ENCODE data around the gene NHLRC4. TPM values are rescaled to one million over a fixed set of nuclear protein-coding genes. Genes with fewer than 3 reads are reported as not detected.

NHLRC4 gene
- total and polyA plus RNA-seq, 5 donors from 2014 or later = 1.9 to 5.6 (median 4.5) TPM

DNA sequence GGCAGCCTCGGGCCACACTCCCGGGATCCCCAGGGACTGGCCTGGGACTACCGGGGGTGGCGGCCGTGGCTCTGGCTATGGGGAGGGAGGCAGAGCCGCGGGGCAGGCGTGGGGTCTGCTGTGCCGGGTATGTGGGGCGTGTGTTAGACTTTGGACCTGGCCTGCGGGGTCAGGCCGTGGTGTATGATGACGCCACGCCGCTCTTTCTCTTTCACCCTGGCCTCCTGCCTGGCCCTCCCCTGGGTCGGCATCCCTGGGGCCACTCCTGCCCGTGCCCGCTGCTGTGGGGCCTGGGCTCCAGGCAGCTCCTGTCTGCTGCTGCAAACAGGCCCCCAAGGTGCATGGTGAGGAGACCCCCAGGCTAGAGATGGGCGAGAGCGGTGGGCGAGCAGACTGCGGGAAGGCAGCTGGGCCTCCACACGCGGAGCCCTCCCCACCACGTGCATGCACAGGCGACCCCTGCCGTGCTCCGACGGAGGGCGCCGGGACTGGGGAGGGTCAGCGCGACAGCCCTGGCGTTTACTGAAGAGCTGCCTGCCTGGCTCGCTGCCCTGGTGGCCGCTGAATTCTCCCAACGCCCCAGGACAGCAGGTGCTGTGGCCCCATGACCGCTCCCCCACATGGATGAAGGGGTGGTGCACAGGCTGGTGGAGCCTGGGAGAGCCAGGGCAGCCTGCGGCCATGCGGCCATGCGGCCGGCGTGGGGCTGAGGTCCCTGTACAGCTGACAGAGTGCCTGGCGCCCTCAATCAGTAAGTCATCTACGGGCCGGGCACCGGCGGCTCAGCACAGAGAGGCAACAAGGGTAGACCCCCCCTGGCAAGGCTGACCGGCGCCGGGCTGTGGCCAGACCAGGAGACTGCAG lies 23.3 kb upstream of the NHLRC4 start:
- H3K36me3 ChIP-seq (ENCODE audit: control insufficient read depth, insufficient read depth, low read length) = no peaks in the 10 kb centered on the region
- Mint-ChIP-seq H3K27ac (no peak overlapping the region), H3K4me3 (no peak overlapping the region), H3K27me3 (no peaks in the 10 kb centered on the region), H3K9me3 (no peaks in the 10 kb centered on the region), H3K4me1 (peaks cover 0 to 5% (median 0%) of the 10 kb centered on the region in 4 donors), H3K36me3 (no peaks in the 10 kb centered on the region)
- DNase-seq (no peak), ATAC-seq (ENCODE audit: low read depth in 2 of 2) (no peak)
- no peak overlapping the region for H3K4me3 ChIP-seq (ENCODE audit: low read depth, low read length)
- H3K27ac ChIP-seq (ENCODE audit: insufficient read depth, low read length, poor library complexity, severe bottlenecking) = no peak overlapping the region
- no peaks in the 10 kb centered on the region for H3K9me3 ChIP-seq (ENCODE audit: control insufficient read depth in 2 of 2, low read length in 2 of 2)
- peaks cover 4% of the 10 kb centered on the region for H3K4me1 ChIP-seq (ENCODE audit: control insufficient read depth, insufficient read depth, low read length, poor library complexity, severe bottlenecking)
- no peaks in the 10 kb centered on the region for H3K27me3 ChIP-seq (ENCODE audit: control insufficient read depth, insufficient read depth, low read length)

DNA sequence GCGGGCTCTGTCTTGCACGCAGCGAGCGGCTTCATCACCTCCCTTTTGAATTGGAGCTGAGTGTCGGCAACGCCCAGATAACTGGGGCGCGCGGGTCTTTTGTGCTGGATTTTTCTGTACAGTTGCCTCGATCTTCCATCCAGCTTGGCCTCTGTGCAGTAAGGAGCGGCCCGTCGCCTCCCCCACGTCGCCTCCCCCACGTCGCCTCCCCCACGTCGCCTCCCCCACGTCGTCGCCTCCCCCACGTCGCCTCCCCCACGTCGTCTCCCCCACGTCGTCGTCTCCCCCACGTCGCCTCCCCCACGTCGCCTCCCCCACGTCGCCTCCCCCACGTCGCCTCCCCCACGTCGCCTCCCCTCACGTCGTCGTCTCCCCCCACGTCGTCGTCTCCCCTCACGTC lies 22.3 kb upstream of the NHLRC4 start:
- Histone ChIP-seq H3K27me3 (ENCODE audit: control insufficient read depth, insufficient read depth, low read length) (no peaks in the 10 kb centered on the region), H3K36me3 (ENCODE audit: control insufficient read depth, insufficient read depth, low read length) (no peaks in the 10 kb centered on the region), H3K27ac (ENCODE audit: insufficient read depth, low read length, poor library complexity, severe bottlenecking) (no peak overlapping the region), H3K4me1 (ENCODE audit: control insufficient read depth, insufficient read depth, low read length, poor library complexity, severe bottlenecking) (peaks cover 4% of the 10 kb centered on the region), H3K9me3 (ENCODE audit: control insufficient read depth in 2 of 2, low read length in 2 of 2) (no peaks in the 10 kb centered on the region), H3K4me3 (ENCODE audit: low read depth, low read length) (no peak overlapping the region)
- peaks cover 0 to 3% (median 0%) of the 10 kb centered on the region in 4 donors for H3K4me1 Mint-ChIP-seq
- H3K36me3 Mint-ChIP-seq = no peaks in the 10 kb centered on the region
- DNase-seq = no peak
- no peak overlapping the region for H3K27ac Mint-ChIP-seq
- ATAC-seq (ENCODE audit: low read depth in 2 of 2) = no peak
- H3K4me3 Mint-ChIP-seq = no peak overlapping the region
- no peaks in the 10 kb centered on the region for H3K27me3 Mint-ChIP-seq
- no peaks in the 10 kb centered on the region for H3K9me3 Mint-ChIP-seq

DNA sequence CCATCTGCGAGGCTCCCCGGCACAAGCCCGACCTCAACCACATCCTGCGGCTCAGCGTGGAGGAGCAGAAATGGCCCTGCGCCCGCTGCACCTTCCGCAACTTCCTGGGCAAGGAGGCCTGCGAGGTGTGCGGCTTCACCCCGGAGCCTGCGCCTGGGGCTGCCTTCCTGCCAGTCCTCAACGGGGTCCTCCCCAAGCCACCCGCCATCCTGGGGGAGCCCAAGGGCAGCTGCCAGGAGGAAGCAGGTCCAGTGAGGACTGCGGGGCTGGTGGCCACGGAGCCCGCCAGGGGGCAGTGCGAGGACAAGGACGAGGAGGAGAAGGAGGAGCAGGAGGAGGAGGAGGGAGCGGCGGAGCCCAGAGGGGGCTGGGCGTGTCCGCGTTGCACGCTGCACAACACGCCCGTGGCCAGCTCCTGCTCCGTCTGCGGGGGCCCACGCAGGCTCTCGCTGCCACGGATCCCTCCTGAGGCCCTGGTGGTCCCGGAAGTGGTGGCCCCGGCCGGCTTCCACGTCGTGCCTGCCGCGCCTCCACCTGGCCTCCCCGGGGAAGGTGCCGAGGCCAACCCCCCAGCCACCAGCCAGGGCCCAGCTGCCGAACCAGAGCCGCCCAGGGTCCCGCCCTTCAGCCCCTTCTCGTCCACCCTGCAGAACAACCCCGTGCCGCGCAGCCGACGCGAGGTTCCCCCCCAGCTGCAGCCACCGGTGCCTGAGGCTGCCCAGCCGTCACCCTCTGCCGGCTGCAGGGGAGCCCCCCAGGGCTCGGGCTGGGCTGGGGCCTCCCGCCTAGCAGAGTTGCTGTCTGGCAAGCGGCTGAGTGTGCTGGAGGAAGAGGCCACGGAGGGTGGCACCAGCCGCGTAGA lies 19.7 kb upstream of the NHLRC4 start:
- H3K4me3 ChIP-seq (ENCODE audit: low read depth, low read length) = no peak overlapping the region
- Mint-ChIP-seq H3K4me1 (peaks cover 0 to 3% (median 0%) of the 10 kb centered on the region in 4 donors), H3K27me3 (no peaks in the 10 kb centered on the region), H3K36me3 (no peaks in the 10 kb centered on the region), H3K9me3 (no peaks in the 10 kb centered on the region), H3K4me3 (no peak overlapping the region), H3K27ac (no peak overlapping the region)
- no peaks in the 10 kb centered on the region for H3K27me3 ChIP-seq (ENCODE audit: control insufficient read depth, insufficient read depth, low read length)
- peaks cover 4% of the 10 kb centered on the region for H3K4me1 ChIP-seq (ENCODE audit: control insufficient read depth, insufficient read depth, low read length, poor library complexity, severe bottlenecking)
- ATAC-seq (ENCODE audit: low read depth in 2 of 2) (peak; percentile 50 to 62), DNase-seq (peak; percentile 37 to 45 (median 39))
- H3K9me3 ChIP-seq (ENCODE audit: control insufficient read depth in 2 of 2, low read length in 2 of 2) = no peaks in the 10 kb centered on the region
- peak overlapping the region; percentile 14 for H3K27ac ChIP-seq (ENCODE audit: insufficient read depth, low read length, poor library complexity, severe bottlenecking)
- H3K36me3 ChIP-seq (ENCODE audit: control insufficient read depth, insufficient read depth, low read length) = peaks cover 5% of the 10 kb centered on the region

GRCh38 chr16:548586-548985 lies 18.2 kb upstream of the NHLRC4 start:
- Histone ChIP-seq H3K4me3 (ENCODE audit: low read depth, low read length) (no peak overlapping the region), H3K27me3 (ENCODE audit: control insufficient read depth, insufficient read depth, low read length) (no peaks in the 10 kb centered on the region), H3K9me3 (ENCODE audit: control insufficient read depth in 2 of 2, low read length in 2 of 2) (no peaks in the 10 kb centered on the region), H3K27ac (ENCODE audit: insufficient read depth, low read length, poor library complexity, severe bottlenecking) (no peak overlapping the region), H3K4me1 (ENCODE audit: control insufficient read depth, insufficient read depth, low read length, poor library complexity, severe bottlenecking) (peaks cover 4% of the 10 kb centered on the region), H3K36me3 (ENCODE audit: control insufficient read depth, insufficient read depth, low read length) (peaks cover 5% of the 10 kb centered on the region)
- no peak overlapping the region for H3K27ac Mint-ChIP-seq
- no peaks in the 10 kb centered on the region for H3K36me3 Mint-ChIP-seq
- no peak for DNase-seq
- H3K9me3 Mint-ChIP-seq = no peaks in the 10 kb centered on the region
- no peak overlapping the region for H3K4me3 Mint-ChIP-seq
- no peak for ATAC-seq (ENCODE audit: low read depth in 2 of 2)
- no peaks in the 10 kb centered on the region for H3K27me3 Mint-ChIP-seq
- peaks cover 0 to 3% (median 0%) of the 10 kb centered on the region in 4 donors for H3K4me1 Mint-ChIP-seq

DNA sequence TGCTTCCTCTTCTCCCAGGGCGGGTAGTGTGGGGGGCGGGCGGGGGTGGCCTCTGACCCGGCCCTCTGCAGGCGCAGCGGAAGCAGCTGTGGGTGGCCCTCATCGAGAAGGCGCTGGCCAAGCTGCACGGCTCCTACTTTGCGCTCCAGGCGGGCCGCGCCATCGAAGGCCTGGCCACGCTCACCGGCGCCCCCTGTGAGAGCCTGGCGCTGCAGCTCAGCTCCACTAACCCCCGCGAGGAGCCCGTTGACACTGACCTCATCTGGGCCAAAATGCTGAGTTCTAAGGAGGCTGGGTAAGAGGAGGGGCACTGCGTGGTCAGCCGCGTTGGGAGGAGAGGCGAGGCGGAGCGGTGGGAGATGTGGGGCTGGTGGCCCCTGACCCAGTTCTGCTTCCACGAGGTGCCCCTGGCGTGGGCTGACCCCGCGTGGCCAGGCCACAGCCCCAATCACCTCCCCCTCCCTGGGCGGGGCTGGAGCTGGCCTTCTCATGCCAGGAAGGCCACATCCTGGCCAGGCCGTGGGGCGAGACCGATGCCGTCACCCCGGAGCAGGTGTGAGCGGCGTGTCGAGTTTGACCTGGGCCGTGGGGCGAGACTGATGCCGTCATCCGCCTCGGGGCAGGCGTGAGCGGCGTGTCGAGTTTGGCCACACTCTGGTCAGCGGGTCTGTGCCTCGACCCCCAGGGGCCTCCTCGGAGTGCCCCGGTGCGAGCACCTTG lies 17.1 kb upstream of the NHLRC4 start:
- Histone ChIP-seq H3K9me3 (ENCODE audit: control insufficient read depth in 2 of 2, low read length in 2 of 2) (no peaks in the 10 kb centered on the region), H3K27me3 (ENCODE audit: control insufficient read depth, insufficient read depth, low read length) (no peaks in the 10 kb centered on the region), H3K36me3 (ENCODE audit: control insufficient read depth, insufficient read depth, low read length) (peaks cover 5% of the 10 kb centered on the region), H3K27ac (ENCODE audit: insufficient read depth, low read length, poor library complexity, severe bottlenecking) (no peak overlapping the region), H3K4me1 (ENCODE audit: control insufficient read depth, insufficient read depth, low read length, poor library complexity, severe bottlenecking) (peaks cover 4% of the 10 kb centered on the region), H3K4me3 (ENCODE audit: low read depth, low read length) (no peak overlapping the region)
- peaks cover 0 to 3% (median 0%) of the 10 kb centered on the region in 4 donors for H3K4me1 Mint-ChIP-seq
- DNase-seq (no peak), ATAC-seq (ENCODE audit: low read depth in 2 of 2) (no peak)
- H3K9me3 Mint-ChIP-seq = no peaks in the 10 kb centered on the region
- H3K36me3 Mint-ChIP-seq = no peaks in the 10 kb centered on the region
- no peaks in the 10 kb centered on the region for H3K27me3 Mint-ChIP-seq
- H3K27ac Mint-ChIP-seq = no peak overlapping the region
- H3K4me3 Mint-ChIP-seq = no peak overlapping the region

DNA sequence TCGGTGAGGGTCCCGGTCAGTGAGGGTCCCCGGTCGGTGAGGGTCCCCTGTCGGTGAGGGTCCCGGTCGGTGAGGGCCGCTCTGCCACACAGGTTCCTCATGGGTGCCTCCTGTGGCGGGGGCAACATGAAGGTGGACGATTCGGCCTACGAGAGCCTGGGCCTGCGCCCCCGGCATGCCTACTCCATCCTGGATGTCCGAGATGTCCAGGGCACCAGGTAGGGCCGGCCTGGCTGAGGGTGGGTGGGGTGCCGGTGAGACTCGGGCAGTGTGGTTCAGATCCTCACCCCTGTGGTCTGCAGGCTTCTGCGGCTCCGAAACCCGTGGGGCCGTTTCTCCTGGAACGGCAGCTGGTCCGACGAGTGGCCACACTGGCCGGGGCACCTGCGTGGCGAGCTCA lies 15.6 kb upstream of the NHLRC4 start:
- Mint-ChIP-seq H3K27ac (no peak overlapping the region), H3K36me3 (no peaks in the 10 kb centered on the region), H3K4me1 (peaks cover 0 to 3% (median 0%) of the 10 kb centered on the region in 4 donors), H3K9me3 (no peaks in the 10 kb centered on the region), H3K4me3 (no peak overlapping the region), H3K27me3 (no peaks in the 10 kb centered on the region)
- Histone ChIP-seq H3K27ac (ENCODE audit: insufficient read depth, low read length, poor library complexity, severe bottlenecking) (no peak overlapping the region), H3K27me3 (ENCODE audit: control insufficient read depth, insufficient read depth, low read length) (no peaks in the 10 kb centered on the region), H3K36me3 (ENCODE audit: control insufficient read depth, insufficient read depth, low read length) (peaks cover 5% of the 10 kb centered on the region), H3K4me3 (ENCODE audit: low read depth, low read length) (no peak overlapping the region), H3K4me1 (ENCODE audit: control insufficient read depth, insufficient read depth, low read length, poor library complexity, severe bottlenecking) (peaks cover 4% of the 10 kb centered on the region), H3K9me3 (ENCODE audit: control insufficient read depth in 2 of 2, low read length in 2 of 2) (no peaks in the 10 kb centered on the region)
- no peak for ATAC-seq (ENCODE audit: low read depth in 2 of 2)
- no peak for DNase-seq

DNA sequence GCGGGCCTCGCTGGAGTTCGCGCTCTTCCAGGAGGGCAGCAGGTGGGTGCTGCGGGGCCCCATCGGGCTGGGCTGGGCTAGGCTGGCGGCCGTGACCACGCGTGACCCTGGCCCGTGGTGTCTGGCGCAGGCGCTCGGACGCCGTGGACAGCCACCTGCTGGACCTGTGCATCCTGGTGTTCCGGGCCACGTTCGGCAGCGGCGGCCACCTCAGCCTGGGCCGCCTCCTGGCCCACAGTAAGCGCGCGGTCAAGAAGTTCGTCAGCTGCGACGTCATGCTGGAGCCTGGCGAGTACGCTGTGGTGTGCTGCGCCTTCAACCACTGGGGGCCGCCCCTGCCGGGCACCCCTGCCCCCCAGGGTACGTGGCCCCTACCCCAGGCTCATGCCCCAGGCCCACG lies 14.6 kb upstream of the NHLRC4 start:
- ATAC-seq (ENCODE audit: low read depth in 2 of 2) (no peak), DNase-seq (no peak)
- H3K4me3 Mint-ChIP-seq = no peak overlapping the region
- H3K4me1 Mint-ChIP-seq = no peaks in the 10 kb centered on the region
- Histone ChIP-seq H3K36me3 (ENCODE audit: control insufficient read depth, insufficient read depth, low read length) (peaks cover 5% of the 10 kb centered on the region), H3K9me3 (ENCODE audit: control insufficient read depth in 2 of 2, low read length in 2 of 2) (no peaks in the 10 kb centered on the region), H3K4me1 (ENCODE audit: control insufficient read depth, insufficient read depth, low read length, poor library complexity, severe bottlenecking) (no peaks in the 10 kb centered on the region), H3K4me3 (ENCODE audit: low read depth, low read length) (no peak overlapping the region), H3K27ac (ENCODE audit: insufficient read depth, low read length, poor library complexity, severe bottlenecking) (no peak overlapping the region), H3K27me3 (ENCODE audit: control insufficient read depth, insufficient read depth, low read length) (no peaks in the 10 kb centered on the region)
- H3K36me3 Mint-ChIP-seq = no peaks in the 10 kb centered on the region
- H3K27me3 Mint-ChIP-seq = no peaks in the 10 kb centered on the region
- no peaks in the 10 kb centered on the region for H3K9me3 Mint-ChIP-seq
- H3K27ac Mint-ChIP-seq = no peak overlapping the region
